Activated naive CD8-positive, alpha-beta T cell treated with anti-CD3 and anti-CD28 coated beads for 36 hours (primary cell): Measurements from ENCODE around the gene FNDC11. TPM values are rescaled to one million over a fixed set of nuclear protein-coding genes. Genes with fewer than 3 reads are reported as not detected.
"Not testable (repeated sequence)": the region's sequence is repeated elsewhere in the genome, so short reads cannot be mapped to it uniquely, and the experiment has no call there.

Experiments used
- DNase-seq: peaks from one replicate; pipeline ENCODE4 v3.0.0; 2021
- H3K27ac Mint-ChIP-seq: one replicate; pipeline ENCODE4 v1.8.0; 2022; ENCODE audit warnings: mild to moderate bottlenecking, moderate library complexity, mixed read lengths
- H3K27me3 Mint-ChIP-seq: one replicate; pipeline ENCODE4 v1.8.0; 2022; ENCODE audit warnings: mild to moderate bottlenecking, mixed read lengths
- H3K36me3 Mint-ChIP-seq: one replicate; pipeline ENCODE4 v1.8.0; 2021; ENCODE audit warnings: mild to moderate bottlenecking, mixed read lengths
- H3K4me1 Mint-ChIP-seq: one replicate; pipeline ENCODE4 v1.8.0; 2021; ENCODE audit warnings: mixed read lengths
- H3K4me3 Mint-ChIP-seq: one replicate; pipeline ENCODE4 v1.8.0; 2022; ENCODE audit warnings: mild to moderate bottlenecking, moderate library complexity, mixed read lengths
- H3K9me3 Mint-ChIP-seq: one replicate; pipeline ENCODE4 v1.8.0; 2022; ENCODE audit warnings: mixed read lengths
- total RNA-seq, 2 experiments: library from RNA; stranded (reverse); gene quantifications; one replicate each; pipeline ENCODE4 v1.2.3, GENCODE V29; 2021

Gene FNDC11
- total RNA-seq, 2 experiments from 2014 or later, result 0.10 to 0.20 TPM

DNA sequence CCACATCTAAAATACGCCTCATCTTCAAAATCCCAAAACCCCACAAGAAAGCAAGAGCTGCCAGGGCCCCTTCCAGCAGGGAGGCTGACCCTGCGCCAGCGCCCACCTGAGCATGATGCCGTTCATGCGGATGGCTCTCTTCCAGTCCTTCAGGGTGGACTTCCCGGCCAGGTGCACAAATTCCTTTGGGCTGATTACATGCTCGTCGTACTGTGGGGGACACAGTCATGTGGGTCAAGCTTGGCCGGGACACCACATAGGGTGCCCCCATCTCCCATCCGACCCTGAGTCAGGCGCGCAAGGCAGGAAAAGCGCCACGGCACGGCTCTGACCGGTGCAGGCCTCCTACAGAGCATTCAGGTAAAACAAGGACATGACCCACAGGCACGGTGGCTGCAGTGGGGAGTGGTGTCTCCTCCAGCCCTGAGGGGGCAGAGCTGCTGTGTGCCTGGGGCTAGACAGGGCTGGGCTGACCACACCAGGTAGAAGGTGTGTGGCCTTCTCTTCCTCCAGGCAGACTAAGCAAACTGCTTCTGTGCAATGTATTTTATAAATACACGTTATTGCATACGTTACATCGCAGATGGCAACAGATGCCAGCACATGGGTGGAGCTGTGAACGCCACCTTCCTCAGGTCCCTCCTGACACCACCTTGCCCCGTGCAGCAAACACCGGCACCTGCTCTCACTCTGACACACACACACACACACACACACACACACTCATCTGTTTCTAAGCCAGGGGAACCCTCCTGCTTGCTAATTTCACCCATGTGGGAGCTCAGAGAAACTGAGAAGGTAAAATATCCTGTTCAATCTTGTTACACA, 43.9 kb downstream of the FNDC11 start:
- Mint-ChIP-seq H3K4me1 (no peaks in the 10 kb centered on the region), H3K4me3 (no peak overlapping the region), H3K36me3 (peaks cover 23% of the 10 kb centered on the region), H3K27ac (no peak overlapping the region), H3K27me3 (no peaks in the 10 kb centered on the region), H3K9me3 (no peaks in the 10 kb centered on the region)
- no peak for DNase-seq

DNA sequence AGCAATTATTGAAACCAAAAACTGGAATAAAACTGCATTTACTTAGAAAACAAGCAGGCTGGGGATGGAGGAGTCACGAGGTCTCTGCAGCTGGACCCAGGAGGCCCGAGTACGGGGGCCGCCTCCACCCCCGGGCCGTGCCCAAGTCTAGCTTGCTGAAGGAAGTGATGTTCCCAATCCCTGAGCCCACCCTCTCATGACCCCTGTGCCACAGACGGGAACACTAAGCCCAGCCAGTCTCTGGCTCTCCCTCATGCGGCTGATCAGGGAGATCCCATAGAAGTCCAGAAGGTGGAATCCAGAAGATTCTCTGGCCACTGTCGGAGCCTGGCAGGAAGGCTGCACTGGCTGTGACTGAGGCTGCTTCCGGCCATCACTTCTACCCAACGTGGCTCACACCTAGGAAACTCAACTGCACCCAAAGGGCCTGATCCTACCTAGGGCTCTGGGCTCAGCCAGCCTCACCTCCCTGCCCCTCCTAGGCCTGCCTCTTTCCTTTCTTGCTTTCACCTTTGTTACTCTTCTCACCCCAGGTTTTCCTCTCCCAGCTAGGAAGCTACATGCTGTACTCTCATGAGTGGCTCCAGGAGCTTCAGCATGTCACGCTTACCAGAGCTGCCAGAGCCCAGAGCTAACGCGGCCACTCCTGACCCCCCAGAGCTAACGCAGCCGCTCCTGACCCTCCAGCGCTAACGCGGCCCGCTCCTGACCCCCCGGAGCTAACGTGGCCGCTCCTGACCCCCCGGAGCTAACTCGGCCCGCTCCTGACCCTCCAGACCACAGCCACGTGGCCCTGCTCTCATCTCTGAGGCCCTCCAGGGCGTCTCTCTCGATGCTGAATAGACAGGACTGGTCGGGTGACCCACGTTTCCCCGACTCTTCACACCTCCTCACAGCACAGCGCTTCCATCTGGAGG, 44.8 kb downstream of the FNDC11 start:
- no peak overlapping the region for H3K27ac Mint-ChIP-seq

DNA sequence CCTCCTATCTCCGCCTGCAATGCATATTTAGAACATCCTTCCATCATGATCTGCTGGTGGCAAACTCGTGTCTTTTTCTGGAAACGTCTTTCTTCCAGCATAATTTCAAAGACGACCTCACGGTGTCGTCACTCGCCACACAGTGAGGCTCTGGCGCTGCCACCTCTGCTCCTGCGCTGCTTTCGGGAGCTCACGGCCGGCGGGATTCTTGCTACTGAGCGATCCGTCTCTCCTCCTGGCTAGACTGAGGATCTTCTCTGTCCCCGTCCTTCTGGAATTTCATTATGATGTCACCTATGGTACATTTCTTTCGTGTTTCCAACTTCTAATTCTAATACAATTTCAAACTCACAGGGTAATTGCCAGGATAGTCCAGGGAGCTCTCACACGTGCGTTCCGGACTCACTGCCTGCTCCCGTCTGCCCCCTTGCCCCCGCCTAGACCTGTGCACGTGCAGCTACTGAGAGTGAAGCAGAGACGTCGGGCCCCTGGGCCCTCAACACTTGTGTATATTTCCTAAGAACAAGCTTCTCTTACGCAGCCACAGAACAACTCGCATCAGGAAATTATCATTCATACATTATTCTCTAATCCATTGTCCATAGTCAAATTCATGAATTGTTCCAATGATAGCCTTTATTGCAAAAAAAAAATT, 45.6 kb downstream of the FNDC11 start:
- H3K9me3 Mint-ChIP-seq, result no peaks in the 10 kb centered on the region
- no peak overlapping the region for H3K27ac Mint-ChIP-seq
- H3K27me3 Mint-ChIP-seq, result no peaks in the 10 kb centered on the region
- peaks cover 21% of the 10 kb centered on the region for H3K36me3 Mint-ChIP-seq
- no peaks in the 10 kb centered on the region for H3K4me1 Mint-ChIP-seq
- H3K4me3 Mint-ChIP-seq, result no peak overlapping the region
- DNase-seq, result no peak

More for the DNA sequence above, 44.8 kb downstream of the FNDC11 start:
- Mint-ChIP-seq H3K4me3 (no peak overlapping the region), H3K9me3 (no peaks in the 10 kb centered on the region), H3K36me3 (peaks cover 21% of the 10 kb centered on the region), H3K4me1 (no peaks in the 10 kb centered on the region), H3K27me3 (no peaks in the 10 kb centered on the region)
- no peak for DNase-seq

DNA sequence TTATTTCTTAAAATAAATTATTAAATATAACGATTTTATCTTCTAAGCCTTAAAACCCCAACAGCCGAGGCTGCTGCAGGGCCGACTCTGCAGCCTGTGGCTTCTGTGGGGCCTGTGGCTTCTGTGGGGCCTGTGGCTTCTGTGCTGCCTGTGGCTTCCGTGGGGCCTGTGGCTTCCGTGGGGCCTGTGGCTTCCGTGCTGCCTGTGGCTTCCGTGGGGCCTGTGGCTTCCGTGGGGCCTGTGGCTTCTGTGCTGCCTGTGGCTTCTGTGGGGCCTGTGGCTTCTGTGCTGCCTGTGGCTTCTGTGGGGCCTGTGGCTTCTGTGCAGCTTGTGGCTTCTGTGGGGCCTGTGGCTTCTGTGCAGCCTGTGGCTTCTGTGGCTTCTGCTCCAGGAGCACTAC, 47.7 kb downstream of the FNDC11 start:
- H3K9me3 Mint-ChIP-seq, H3K27me3 Mint-ChIP-seq, H3K4me3 Mint-ChIP-seq, DNase-seq, H3K4me1 Mint-ChIP-seq, H3K27ac Mint-ChIP-seq: not testable (repeated sequence)
- peaks cover 21% of the 10 kb centered on the region for H3K36me3 Mint-ChIP-seq

DNA sequence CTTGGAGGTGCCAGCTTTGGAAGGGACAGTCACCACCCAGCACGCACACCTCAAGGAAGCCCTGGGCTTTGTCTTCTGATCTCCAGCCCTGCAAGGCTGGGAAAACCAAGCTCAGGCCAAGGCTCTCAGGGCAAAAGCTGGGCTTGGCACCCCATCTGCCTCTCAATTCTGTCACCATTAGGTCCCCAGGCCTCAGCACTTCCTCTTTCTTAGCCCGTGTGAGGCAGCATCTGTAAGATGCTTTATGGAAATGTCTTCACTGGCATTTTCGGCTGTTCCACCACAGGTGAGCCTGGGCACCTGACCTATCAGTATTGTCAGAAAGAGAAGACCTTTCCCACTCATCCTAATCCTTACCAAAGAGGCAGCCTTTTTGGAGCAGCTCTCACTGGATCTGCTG, 48.4 kb downstream of the FNDC11 start:
- Mint-ChIP-seq H3K36me3 (peaks cover 21% of the 10 kb centered on the region), H3K4me1 (peaks cover 7% of the 10 kb centered on the region), H3K4me3 (no peak overlapping the region), H3K27ac (no peak overlapping the region), H3K9me3 (no peaks in the 10 kb centered on the region), H3K27me3 (no peaks in the 10 kb centered on the region)
- no peak for DNase-seq

Other genes with a start within 250 kb of the FNDC11 start
- not detected for gene CHRNA4, start 192.8 kb upstream of the FNDC11 start, total RNA-seq
- gene KCNQ2, start 81.5 kb upstream of the FNDC11 start, total RNA-seq, result under 1 TPM in 1 of 2 experiments, not detected in 1; 0.19 TPM
- gene EEF1A2, start 55.1 kb upstream of the FNDC11 start, total RNA-seq, result under 1 TPM in 1 of 2 experiments, not detected in 1; 0.27 TPM
- gene PPDPF, start 33.4 kb upstream of the FNDC11 start, total RNA-seq, result 100 to 1,000 TPM; 128 to 136 TPM
- under 1 TPM; 0.16 to 0.26 TPM for gene PTK6, start 16.8 kb upstream of the FNDC11 start, total RNA-seq
- gene SRMS, start 6.4 kb upstream of the FNDC11 start, total RNA-seq, result not detected
- 10 to 100 TPM; 22.2 to 22.6 TPM for gene HELZ2, start 20.1 kb downstream of the FNDC11 start, total RNA-seq
- 10 to 100 TPM; 13.8 to 14.6 TPM for gene GMEB2, start 72.9 kb downstream of the FNDC11 start, total RNA-seq
- 10 to 100 TPM; 10.2 to 11.7 TPM for gene STMN3, start 99.3 kb downstream of the FNDC11 start, total RNA-seq
- gene RTEL1, start 104.2 kb downstream of the FNDC11 start, total RNA-seq, result 10 to 100 TPM; 43.9 to 44.8 TPM
- not detected for gene TNFRSF6B, start 142.5 kb downstream of the FNDC11 start, total RNA-seq
- gene ARFRP1, start 153.8 kb downstream of the FNDC11 start, total RNA-seq, result 10 to 100 TPM; 49.5 to 50.1 TPM
- 10 to 100 TPM; 22.0 to 22.1 TPM for gene ZGPAT, start 153.9 kb downstream of the FNDC11 start, total RNA-seq
- 10 to 100 TPM in 1 of 2 experiments, 1 to 10 TPM in 1; 9.3 to 12.2 TPM for gene LIME1, start 182.5 kb downstream of the FNDC11 start, total RNA-seq
- 10 to 100 TPM; 25.7 to 29.3 TPM for gene SLC2A4RG, start 185.6 kb downstream of the FNDC11 start, total RNA-seq